Activated T-cell treated with anti-CD3 and anti-CD28 coated beads, Interleukin-2, amount 50 U/mL, for 4 hours (primary cell): ENCODE results near the gene POLE. TPM values are rescaled to one million over a fixed set of nuclear protein-coding genes. Genes with fewer than 3 reads are reported as not detected.

Experiments used
- ATAC-seq, 2 donors: fragments of 200-7000 bp; cut with Tn5 transposase; one replicate each; pipeline ENCODE4 v1.10.0; 2021
- DNase-seq: peaks from one replicate; pipeline ENCODE4 v3.0.0-alpha.2; 2020
- H3K27me3 Mint-ChIP-seq: one replicate; pipeline ENCODE4 v1.8.0; 2021; ENCODE audit warnings: low read depth, mixed read lengths
- H3K36me3 Mint-ChIP-seq: one replicate; pipeline ENCODE4 v1.8.0; 2022; ENCODE audit warnings: mixed read lengths; ENCODE audit not compliant: insufficient read depth
- H3K4me1 Mint-ChIP-seq: one replicate; pipeline ENCODE4 v1.8.0; 2021; ENCODE audit warnings: low read depth, mixed read lengths
- H3K4me3 Mint-ChIP-seq: one replicate; pipeline ENCODE4 v1.8.0; 2021; ENCODE audit warnings: mild to moderate bottlenecking, moderate library complexity, mixed read lengths
- H3K9me3 Mint-ChIP-seq: one replicate; pipeline ENCODE4 v1.8.0; 2021; ENCODE audit warnings: mixed read lengths
- total RNA-seq, 3 donors: library from RNA; stranded (reverse); gene quantifications; one replicate each; pipeline ENCODE4 v1.2.1, GENCODE V29; 2021

POLE gene
- total RNA-seq, 3 donors from 2014 or later = 98.4 to 110 (median 101) TPM

DNA sequence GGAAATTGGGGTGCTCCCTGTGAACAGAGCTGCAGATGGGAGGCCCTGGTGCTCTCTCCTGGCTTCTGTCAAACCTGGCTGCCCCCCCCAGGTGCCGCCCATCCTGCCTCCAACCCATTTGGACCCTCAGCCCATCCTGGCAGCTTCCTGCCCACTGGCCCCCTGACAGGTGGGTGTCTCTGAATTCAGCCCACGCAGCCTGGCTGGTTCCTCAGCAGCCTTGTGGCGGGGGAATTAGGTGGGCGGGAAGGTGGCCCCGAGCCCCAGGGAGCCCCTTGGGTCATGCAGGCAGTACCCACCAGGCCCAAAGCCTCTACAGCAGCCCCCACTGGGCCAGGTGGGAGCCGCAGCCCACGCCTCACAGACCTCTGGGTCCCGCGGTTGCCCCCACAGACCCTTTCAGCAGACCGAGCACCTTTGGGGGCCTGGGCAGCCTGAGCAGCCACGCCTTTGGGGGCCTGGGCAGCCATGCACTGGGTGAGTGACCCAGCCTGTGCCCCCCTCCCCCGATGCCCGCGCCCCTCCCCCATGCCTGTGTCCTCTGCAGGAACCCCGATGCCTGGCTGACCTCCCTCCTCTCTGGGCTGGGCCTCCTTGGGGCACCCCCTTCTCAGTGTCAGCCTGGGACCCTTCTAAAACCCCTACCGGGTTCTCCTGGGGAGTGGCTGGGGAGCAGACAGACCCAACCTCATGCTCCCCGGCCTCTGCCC lies 105.6 kb downstream of the POLE start:
- Mint-ChIP-seq H3K4me1 (no peaks in the 10 kb centered on the region), H3K4me3 (no peak overlapping the region), H3K9me3 (no peaks in the 10 kb centered on the region), H3K27me3 (no peaks in the 10 kb centered on the region), H3K36me3 (peaks cover 13% of the 10 kb centered on the region)
- DNase-seq (no peak), ATAC-seq (no peak)

DNA sequence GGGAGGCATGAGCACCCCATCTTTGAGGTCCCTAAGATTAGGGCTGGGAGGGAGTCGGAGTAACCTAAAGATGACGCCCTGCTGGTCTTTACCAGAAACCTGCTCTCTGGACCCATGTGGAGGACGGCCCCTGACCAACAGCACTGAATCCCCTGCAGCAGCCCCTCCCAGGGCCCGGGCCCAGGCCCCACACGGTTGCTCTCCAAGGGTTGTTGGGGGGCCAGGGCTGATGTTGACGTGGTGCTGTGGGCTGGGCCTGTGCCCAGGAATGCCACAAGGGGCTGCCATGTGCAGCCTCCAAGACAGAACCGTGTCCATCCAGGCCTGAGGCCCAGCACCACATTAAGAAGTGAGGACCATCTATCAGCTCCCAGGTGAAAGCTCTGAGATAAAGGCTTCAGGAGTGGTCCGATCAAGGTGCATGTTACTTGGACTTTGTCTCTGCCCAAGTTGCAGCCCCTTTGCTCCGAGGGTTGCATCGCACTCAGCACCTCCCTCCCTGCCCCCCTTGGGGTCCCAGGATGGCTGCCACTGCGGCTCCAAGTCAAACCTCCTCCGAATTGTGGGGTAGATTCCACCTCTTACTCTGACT lies 106.3 kb downstream of the POLE start:
- ATAC-seq = no peak
- H3K9me3 Mint-ChIP-seq = no peaks in the 10 kb centered on the region
- peaks cover 13% of the 10 kb centered on the region for H3K36me3 Mint-ChIP-seq
- H3K4me3 Mint-ChIP-seq = no peak overlapping the region
- H3K4me1 Mint-ChIP-seq = no peaks in the 10 kb centered on the region
- no peaks in the 10 kb centered on the region for H3K27me3 Mint-ChIP-seq
- no peak for DNase-seq

DNA sequence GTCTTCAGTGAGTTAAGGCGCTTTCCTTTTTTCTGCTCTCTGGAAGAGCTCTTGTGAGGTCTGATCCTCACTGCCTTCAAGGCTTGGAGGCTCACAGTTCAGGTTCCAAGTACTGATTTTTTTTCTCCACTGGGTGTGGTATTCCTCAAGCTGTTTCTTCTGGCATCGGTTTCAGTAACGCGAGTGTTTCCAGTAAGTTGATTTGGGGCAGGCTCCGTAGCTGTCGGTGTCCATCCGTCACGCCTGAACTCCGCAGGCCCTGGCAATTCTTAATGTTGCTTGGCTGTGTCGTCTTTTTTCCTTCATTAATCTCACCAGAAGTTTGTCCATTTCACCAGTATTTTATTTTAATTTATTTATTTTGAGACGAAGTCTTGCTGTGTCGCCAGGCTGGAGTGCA lies 107.4 kb downstream of the POLE start:
- H3K36me3 Mint-ChIP-seq = peaks cover 13% of the 10 kb centered on the region
- H3K4me1 Mint-ChIP-seq = no peaks in the 10 kb centered on the region
- no peaks in the 10 kb centered on the region for H3K9me3 Mint-ChIP-seq
- DNase-seq = no peak
- H3K4me3 Mint-ChIP-seq = no peak overlapping the region
- ATAC-seq = no peak
- no peaks in the 10 kb centered on the region for H3K27me3 Mint-ChIP-seq

DNA sequence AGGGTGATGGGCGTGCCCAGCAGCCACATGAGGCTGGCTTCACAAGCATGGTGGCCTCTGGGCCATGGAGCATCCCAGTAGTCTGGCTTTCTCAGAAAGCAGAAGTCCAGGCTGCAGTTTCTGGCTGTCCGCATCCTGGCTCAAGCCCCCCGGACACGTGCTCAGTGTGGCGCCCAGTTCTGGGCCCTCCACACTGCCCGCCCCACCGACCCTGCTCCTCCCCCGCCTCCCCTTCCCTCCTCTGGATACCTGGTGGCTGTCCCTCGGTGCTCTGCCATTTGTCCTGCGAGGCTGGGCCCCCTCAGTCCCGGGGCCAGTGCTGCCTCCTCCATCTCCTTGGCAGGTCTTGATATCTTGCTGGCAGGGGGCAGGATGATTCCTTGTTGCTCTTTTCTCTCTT lies 108.3 kb downstream of the POLE start:
- Mint-ChIP-seq H3K4me1 (no peaks in the 10 kb centered on the region), H3K27me3 (no peaks in the 10 kb centered on the region), H3K36me3 (peaks cover 11% of the 10 kb centered on the region), H3K4me3 (no peak overlapping the region), H3K9me3 (no peaks in the 10 kb centered on the region)
- ATAC-seq (no peak), DNase-seq (no peak)

DNA sequence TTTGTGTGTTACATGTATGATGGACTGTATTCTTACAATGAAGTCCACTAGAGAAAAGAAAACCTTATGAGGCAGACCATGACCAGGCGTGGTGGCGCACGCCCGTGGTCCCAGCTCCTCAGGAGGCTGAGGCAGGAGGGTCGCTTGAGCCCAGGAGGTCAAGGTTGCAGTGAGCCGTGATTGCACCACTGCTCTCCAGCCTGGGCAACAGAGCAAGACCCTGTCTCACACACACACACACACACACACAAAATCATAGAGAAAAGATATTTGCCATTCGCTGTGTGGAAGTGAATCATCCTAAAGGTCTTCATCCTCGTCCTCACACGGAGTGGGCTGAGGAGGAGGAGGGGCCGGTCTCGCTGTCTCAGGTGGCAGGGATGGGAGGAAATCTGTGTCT lies 109.0 kb downstream of the POLE start:
- Mint-ChIP-seq H3K4me3 (no peak overlapping the region), H3K36me3 (peaks cover 9% of the 10 kb centered on the region), H3K4me1 (no peaks in the 10 kb centered on the region), H3K27me3 (no peaks in the 10 kb centered on the region), H3K9me3 (no peaks in the 10 kb centered on the region)
- DNase-seq (no peak), ATAC-seq (no peak)

DNA sequence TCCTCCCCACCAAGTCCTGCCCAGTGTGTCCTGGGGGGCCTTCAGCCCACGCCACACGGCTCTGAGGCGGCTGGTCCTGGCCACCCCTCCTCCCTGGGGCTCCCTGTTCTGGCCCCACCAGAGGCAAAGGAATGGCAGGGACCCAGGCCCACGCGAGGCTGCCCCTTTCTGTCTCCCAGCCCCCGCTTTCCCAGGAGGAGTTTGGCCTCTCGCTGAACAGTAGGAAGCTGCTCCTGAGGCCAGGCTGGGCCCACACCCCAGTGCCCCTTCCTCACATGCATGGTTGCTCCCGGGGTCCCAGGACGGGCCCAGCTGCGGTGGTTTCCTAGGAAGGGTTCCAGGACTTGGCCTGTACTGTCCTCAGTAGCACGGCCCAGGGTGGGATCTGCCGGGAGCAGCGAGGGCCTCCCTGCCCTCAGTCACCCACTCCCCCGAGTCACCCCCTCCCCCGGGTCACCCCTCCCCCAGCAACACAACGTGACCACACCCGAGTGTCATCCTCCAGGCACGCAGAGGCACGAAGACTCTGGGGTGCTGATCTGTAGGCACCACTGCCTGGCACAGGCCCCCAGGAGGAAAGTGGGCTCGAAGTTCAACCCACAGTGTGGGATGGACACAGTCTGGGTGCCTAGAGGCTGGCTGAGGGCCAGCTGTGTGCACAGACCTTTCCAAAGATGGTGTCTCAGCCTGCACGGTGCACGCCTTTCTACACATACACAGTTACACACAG lies 109.8 kb downstream of the POLE start:
- no peaks in the 10 kb centered on the region for H3K9me3 Mint-ChIP-seq
- H3K36me3 Mint-ChIP-seq = peaks cover 9% of the 10 kb centered on the region
- no peak overlapping the region for H3K4me3 Mint-ChIP-seq
- no peaks in the 10 kb centered on the region for H3K27me3 Mint-ChIP-seq
- DNase-seq (no peak), ATAC-seq (no peak)
- no peaks in the 10 kb centered on the region for H3K4me1 Mint-ChIP-seq

DNA sequence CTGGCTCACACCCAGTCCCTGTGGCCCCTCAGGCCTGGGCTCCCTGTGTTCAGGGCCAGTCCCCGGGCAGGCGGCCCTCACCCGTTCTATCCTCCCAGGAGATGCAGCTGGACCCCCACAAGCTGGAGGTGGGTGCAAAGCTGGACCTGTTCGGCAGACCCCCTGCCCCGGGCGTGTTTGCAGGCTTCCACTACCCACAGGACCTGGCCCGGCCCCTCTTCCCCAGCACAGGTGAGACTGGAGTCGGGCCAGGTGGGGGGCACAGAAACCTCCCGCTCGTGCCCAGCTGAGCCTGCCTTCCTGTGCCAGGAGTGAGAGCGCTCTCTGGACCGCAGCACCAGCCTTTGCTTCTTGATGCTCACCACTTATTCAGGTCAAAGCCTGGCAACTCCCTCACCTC lies 110.4 kb downstream of the POLE start:
- DNase-seq = no peak
- Mint-ChIP-seq H3K27me3 (no peaks in the 10 kb centered on the region), H3K4me3 (no peak overlapping the region), H3K9me3 (no peaks in the 10 kb centered on the region), H3K36me3 (peaks cover 9% of the 10 kb centered on the region), H3K4me1 (no peaks in the 10 kb centered on the region)
- ATAC-seq = no peak

DNA sequence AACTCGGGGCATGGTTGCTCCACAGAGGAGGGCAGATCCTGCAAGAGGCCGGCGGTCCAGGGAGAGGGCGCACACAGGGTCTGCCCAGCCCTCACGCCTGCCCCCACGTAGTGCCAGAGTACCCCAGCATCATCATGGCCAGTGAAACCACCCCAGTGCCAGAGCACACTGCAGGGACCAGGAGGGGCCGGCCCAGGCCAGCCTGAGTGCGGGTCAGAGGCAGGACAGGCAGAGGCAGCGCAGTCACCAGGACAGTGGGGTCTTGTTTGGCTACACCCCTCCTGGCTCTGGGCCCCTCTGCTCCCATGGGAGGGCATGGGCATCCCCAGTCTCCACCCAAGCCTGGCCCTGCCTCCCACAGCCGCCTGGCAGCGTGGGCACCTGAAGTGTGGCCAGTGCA lies 111.5 kb downstream of the POLE start:
- ATAC-seq (no peak), DNase-seq (no peak)
- Mint-ChIP-seq H3K27me3 (no peaks in the 10 kb centered on the region), H3K9me3 (no peaks in the 10 kb centered on the region), H3K36me3 (peaks cover 9% of the 10 kb centered on the region), H3K4me3 (no peak overlapping the region), H3K4me1 (no peaks in the 10 kb centered on the region)

DNA sequence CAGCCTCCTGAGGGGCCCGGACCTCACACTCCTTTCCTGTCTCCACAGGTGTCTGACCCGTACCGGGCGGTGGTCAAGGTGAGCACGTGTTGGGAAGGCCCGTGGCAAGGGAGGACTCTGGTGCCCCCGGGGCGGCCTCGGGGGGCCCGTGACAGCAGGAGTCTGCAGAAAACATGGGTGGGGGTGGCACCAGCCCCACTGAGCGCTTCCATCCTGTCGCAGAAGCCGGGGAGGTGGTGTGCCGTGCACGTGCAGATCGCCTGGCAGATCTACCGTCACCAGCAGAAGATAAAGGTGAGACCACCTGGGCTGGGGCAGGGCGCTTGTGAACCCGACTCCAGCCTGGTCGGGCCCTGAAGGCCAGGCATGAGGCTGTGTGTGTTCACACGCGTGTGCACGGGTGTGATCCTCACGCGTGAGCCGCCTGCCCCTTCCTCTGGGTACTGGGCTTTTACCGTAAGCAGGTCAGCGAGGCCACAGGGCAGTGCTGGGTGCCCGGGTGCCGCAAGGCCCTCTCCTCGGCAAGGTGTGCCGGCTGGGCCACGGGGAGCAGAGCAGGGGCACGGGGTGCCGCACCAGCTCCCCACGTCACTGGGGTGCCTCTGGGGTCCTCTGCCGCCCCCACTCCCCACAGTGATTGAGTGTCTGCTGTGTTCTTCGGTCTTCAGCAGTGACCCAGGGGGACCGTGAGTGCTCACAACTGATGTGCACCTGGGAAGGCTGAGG lies 112.7 kb downstream of the POLE start:
- H3K9me3 Mint-ChIP-seq = no peaks in the 10 kb centered on the region
- ATAC-seq = no peak
- H3K27me3 Mint-ChIP-seq = no peaks in the 10 kb centered on the region
- no peaks in the 10 kb centered on the region for H3K4me1 Mint-ChIP-seq
- H3K4me3 Mint-ChIP-seq = no peak overlapping the region
- no peak for DNase-seq
- peaks cover 9% of the 10 kb centered on the region for H3K36me3 Mint-ChIP-seq

Other genes with a start within 250 kb of the POLE start
- 100 to 1,000 TPM in 2 of 3 donors, 10 to 100 TPM in 1; 95.8 to 112 (median 104) TPM for gene FBRSL1, start 197.2 kb downstream of the POLE start, total RNA-seq
- gene LRCOL1, start 76.8 kb downstream of the POLE start, total RNA-seq = not detected
- not detected for gene P2RX2, start 68.6 kb downstream of the POLE start, total RNA-seq
- 10 to 100 TPM in 1 of 3 donors, 1 to 10 TPM in 2; 5.9 to 11.5 (median 7.0) TPM for gene PXMP2, start 245 bp upstream of the POLE start, total RNA-seq
- 100 to 1,000 TPM; 128 to 170 (median 147) TPM for gene PGAM5, start 23.5 kb upstream of the POLE start, total RNA-seq
- 100 to 1,000 TPM in 2 of 3 donors, 10 to 100 TPM in 1; 96.7 to 112 (median 111) TPM for gene ANKLE2, start 74.5 kb upstream of the POLE start, total RNA-seq
- 10 to 100 TPM; 74.6 to 86.9 (median 75.9) TPM for gene GOLGA3, start 141.5 kb upstream of the POLE start, total RNA-seq
- 10 to 100 TPM; 52.3 to 54.4 (median 53.5) TPM for gene CHFR, start 200.3 kb upstream of the POLE start, total RNA-seq